ENCODE data around the gene ACTRT2.

- TF ChIP-seq CTCF (IDR thresholded peaks at IDR 0.05) (no peak), EP300 (IDR thresholded peaks at IDR 0.05) (no peak)
Observed at GRCh38 chr1:3038571-3039181, 17.4 kb downstream of the ACTRT2 start.

All from esophagus muscularis mucosa (tissue), 3 donors.